GM18526 (cell line): Measurements from ENCODE around the gene FNDC5.

ENCODE experiments used
- POLR2A ChIP-seq: IDR thresholded peaks from 3 replicates; pipeline ENCODE4 v1.6.1; 2011; ENCODE audit not compliant: insufficient read length; ENCODE audit errors: extremely low read depth

The FNDC5 gene

GRCh38 chr1:32817815-32818786 is 52.6 kb downstream of the FNDC5 start:
- no peak for TF ChIP-seq POLR2A

GRCh38 chr1:32817159-32817814 is 53.4 kb downstream of the FNDC5 start, which contains the start of the genes S100PBP and YARS1:
Gene S100PBP, plus strand, starts transcription at chr1:32817653. Its CDS starts 8,447 bp downstream, at chr1:32826100.
Gene YARS1, minus strand, starts transcription at chr1:32817358. Its CDS starts 114 bp downstream, at chr1:32817244.
- TF ChIP-seq POLR2A: peak; percentile 57

- TF ChIP-seq POLR2A: no peak
Observed at GRCh38 chr1:32816676-32817158, 54.0 kb downstream of the FNDC5 start.

- no peak for TF ChIP-seq POLR2A
Observed at GRCh38 chr1:32813941-32814739, 56.6 kb downstream of the FNDC5 start.
